IMR-90 (cell line): Measurements from ENCODE around the gene PRTFDC1. TPM values are rescaled to one million over a fixed set of nuclear protein-coding genes. Genes with fewer than 3 reads are reported as not detected.
A peak's percentile ranks its signal among the peaks of the same experiment; 100 is the strongest.

Experiments
- ATAC-seq: fragments of 200-7000 bp; cut with Tn5 transposase; 2 replicates; pipeline ENCODE4 v1.9.1; 2020; ENCODE audit warnings: low read depth, mild to moderate bottlenecking, moderate library complexity
- BruUV-seq: library from RNA; stranded (reverse); fragments of 400-500 nt; replicated peaks from 2 replicates; lab custom pipeline; 2021; lab: Mats Ljungman, UMichigan
- CTCF ChIA-PET: fragments of 300-600 bp; formaldehyde crosslinking; extraction: SDS; loops from one replicate; lab custom pipeline; 2021; ENCODE audit warnings: antibody characterized with exemption; lab: Yijun Ruan, JAX
- POLR2A ChIA-PET: fragments of 300-600 bp; sonication (Branson Sonifier 250); formaldehyde crosslinking; loops from one replicate; lab custom pipeline; 2022; ENCODE audit warnings: antibody characterized with exemption; ENCODE audit not compliant: unreplicated experiment; lab: Charles Lee
- DNase-seq: peaks from one replicate; pipeline ENCODE4 v3.0.0; 2013
- H2AFZ ChIP-seq: replicated peaks from 2 replicates; pipeline ENCODE3; 2013; ENCODE audit warnings: low read length, mild to moderate bottlenecking; ENCODE audit not compliant: poor library complexity
- H2AK5ac ChIP-seq: 2 replicates; pipeline ENCODE4 v1.6.1; 2013; ENCODE audit warnings: low read depth, low read length, inconsistent platforms
- H2AK9ac ChIP-seq: replicated peaks from 2 replicates; pipeline ENCODE3; 2013; ENCODE audit warnings: mild to moderate bottlenecking, low read depth, low read length, moderate library complexity; ENCODE audit not compliant: poor library complexity
- H2BK120ac ChIP-seq: 2 replicates; pipeline ENCODE4 v1.6.1; 2013; ENCODE audit warnings: low read depth, low read length, inconsistent platforms
- H2BK15ac ChIP-seq: 3 replicates; pipeline ENCODE4 v1.6.1; 2013; ENCODE audit warnings: low read depth, low read length, inconsistent platforms
- H2BK20ac ChIP-seq: 2 replicates; pipeline ENCODE4 v1.6.1; 2013; ENCODE audit warnings: low read depth, mild to moderate bottlenecking, inconsistent platforms, low read length, moderate library complexity
- H2BK5ac ChIP-seq: 2 replicates; pipeline ENCODE4 v1.6.1; 2013; ENCODE audit warnings: mild to moderate bottlenecking, low read depth, low read length, inconsistent platforms; ENCODE audit not compliant: poor library complexity, severe bottlenecking
- H3K14ac ChIP-seq: replicated peaks from 2 replicates; pipeline ENCODE4 v1.6.1; 2013; ENCODE audit warnings: low read depth, low read length, inconsistent platforms
- H3K18ac ChIP-seq: 2 replicates; pipeline ENCODE4 v1.6.1; 2013; ENCODE audit warnings: low read depth, low read length, control low read depth
- H3K23ac ChIP-seq: 2 replicates; pipeline ENCODE4 v1.6.1; 2013; ENCODE audit warnings: low read depth, low read length, inconsistent platforms
- H3K27ac ChIP-seq: 2 replicates; pipeline ENCODE4 v1.5.1; 2013; ENCODE audit warnings: mild to moderate bottlenecking, control low read depth, low read length; ENCODE audit not compliant: insufficient read depth
- H3K27me3 ChIP-seq: 2 replicates; pipeline ENCODE4 v1.6.1; 2013; ENCODE audit warnings: low read length; ENCODE audit not compliant: control insufficient read depth, insufficient read depth
- H3K36me3 ChIP-seq: 2 replicates; pipeline ENCODE4 v1.6.1; 2013; ENCODE audit warnings: low read length, mixed read lengths; ENCODE audit not compliant: control insufficient read depth, insufficient read depth
- H3K4ac ChIP-seq: 2 replicates; pipeline ENCODE4 v1.6.1; 2013; ENCODE audit warnings: low read depth, low read length, inconsistent platforms
- H3K4me1 ChIP-seq: 2 replicates; pipeline ENCODE4 v1.6.1; 2013; ENCODE audit warnings: low read length, mixed read lengths; ENCODE audit not compliant: control insufficient read depth, insufficient read depth
- H3K4me2 ChIP-seq: 2 replicates; pipeline ENCODE4 v1.6.1; 2013; ENCODE audit warnings: low read depth, mild to moderate bottlenecking, control low read depth, low read length, moderate library complexity
- H3K4me3 ChIP-seq: 2 replicates; pipeline ENCODE4 v1.5.1; 2013; ENCODE audit warnings: low read depth, mild to moderate bottlenecking, control low read depth, low read length, moderate library complexity; ENCODE audit not compliant: insufficient read depth
- H3K56ac ChIP-seq: 2 replicates; pipeline ENCODE4 v1.6.1; 2013; ENCODE audit warnings: low read length, inconsistent platforms; ENCODE audit not compliant: insufficient read depth; ENCODE audit errors: extremely low read depth
- H3K79me1 ChIP-seq, 2 experiments: 2 replicates each; pipeline ENCODE4 v1.6.1; 2013; ENCODE audit warnings: low read length in 2 of 2, inconsistent platforms in 1 of 2, low read depth in 1 of 2
- H3K9ac ChIP-seq: 2 replicates; pipeline ENCODE4 v1.6.1; 2013; ENCODE audit warnings: low read depth, low read length, control low read depth
- H3K9me1 ChIP-seq: 2 replicates; pipeline ENCODE4 v1.6.1; 2013; ENCODE audit warnings: low read length, inconsistent platforms; ENCODE audit not compliant: insufficient read depth
- H3K9me3 ChIP-seq: 2 replicates; pipeline ENCODE4 v1.6.1; 2013; ENCODE audit warnings: low read length; ENCODE audit not compliant: control insufficient read depth, insufficient read depth
- H4K20me1 ChIP-seq: 2 replicates; pipeline ENCODE4 v1.6.1; 2013; ENCODE audit warnings: low read length, inconsistent platforms; ENCODE audit not compliant: insufficient read depth
- H4K5ac ChIP-seq: 2 replicates; pipeline ENCODE4 v1.6.1; 2013; ENCODE audit warnings: mild to moderate bottlenecking, low read depth, low read length, control low read depth
- H4K8ac ChIP-seq, 2 experiments: 2 replicates each; pipeline ENCODE4 v1.6.1; 2013; ENCODE audit warnings: low read depth in 2 of 2, low read length in 2 of 2, control low read depth in 1 of 2, inconsistent platforms in 1 of 2
- H4K91ac ChIP-seq: 2 replicates; pipeline ENCODE4 v1.6.1; 2013; ENCODE audit warnings: low read depth, low read length, inconsistent platforms; ENCODE audit not compliant: insufficient read depth
- FOS ChIP-seq: fragments of 150-350 bp; IDR thresholded peaks from 2 replicates; pipeline ENCODE4 v1.6.1; 2016; ENCODE audit warnings: low read depth, low read length
- MAFK ChIP-seq: IDR thresholded peaks from 2 replicates; pipeline ENCODE4 v1.6.1; 2012; ENCODE audit warnings: low read depth, low read length, improper control_type of control experiment
- MAZ ChIP-seq: IDR thresholded peaks from 2 replicates; pipeline ENCODE4 v1.6.1; 2012; ENCODE audit warnings: low read depth, mild to moderate bottlenecking, low read length, improper control_type of control experiment, moderate library complexity, borderline replicate concordance
- NFE2L2 ChIP-seq: fragments of 150-350 bp; IDR thresholded peaks from 2 replicates; pipeline ENCODE4 v1.6.1; 2016; ENCODE audit warnings: low read depth, mild to moderate bottlenecking, low read length
- RFX5 ChIP-seq: IDR thresholded peaks from 2 replicates; pipeline ENCODE4 v1.8.0; 2012; ENCODE audit warnings: low read depth, mild to moderate bottlenecking, low read length, moderate library complexity
- USF2 ChIP-seq: fragments of 150-350 bp; IDR thresholded peaks from 2 replicates; pipeline ENCODE4 v1.6.1; 2017; ENCODE audit warnings: mild to moderate bottlenecking, antibody characterized with exemption, low read length, low read depth
- WGBS, 2 experiments: methylation state at CpG; one replicate each; pipeline versions ENCODE4 v1.1.5 to v1.1.7; 2013; ENCODE audit warnings: missing lambda C conversion rate in 2 of 2; ENCODE audit not compliant: insufficient read length in 1 of 2; ENCODE audit errors: extremely low coverage in 2 of 2; 5-methylcytosine and 5-hydroxymethylcytosine counted together
- dilution Hi-C: fragments of 300-500 bp; cut with HindIII; formaldehyde crosslinking; loops from one replicate; pipeline ENCODE4 v1.14.3; 2018; ENCODE audit warnings: low sequenced_read_pairs; ENCODE audit not compliant: unreplicated experiment
- in situ Hi-C: fragments of 300-500 bp; cut with MboI; formaldehyde crosslinking; loops from 3 replicates; pipeline ENCODE4 v1.14.3; 2019; ENCODE audit warnings: low sequenced_read_pairs, inconsistent platforms, mixed read lengths
- intact Hi-C: fragments of 100-400 bp; cut with micrococcal nuclease; formaldehyde crosslinking; loops from 2 replicates; pipeline ENCODE4 v1.10.0; 2022
- polyA plus RNA-seq, 3 experiments: library from polyadenylated mRNA; depleted of rRNA; stranded (reverse); fragments of >200 nt; gene quantifications; 2 replicates each; pipeline ENCODE4 v1.2.3, GENCODE V29; 2012; ENCODE audit warnings: low replicate concordance in 1 of 3
- total RNA-seq: library from RNA; depleted of rRNA; stranded (reverse); fragments of >200 nt; gene quantifications from 2 replicates; pipeline ENCODE4 v1.2.3, GENCODE V29; 2012
- TF ChIP-seq, protein P1 (sequence below): fragments of 150-350 bp; IDR thresholded peaks from 2 replicates; pipeline ENCODE4 v1.6.1; 2016; ENCODE audit warnings: low read depth, mild to moderate bottlenecking, low read length, moderate library complexity, borderline replicate concordance

PRTFDC1 gene
- total and polyA plus RNA-seq, 2 of the 4 experiments (the other 2 are of a cell fraction) = 12.3 to 17.9 TPM

- ChIA-PET CTCF (interaction anchor here (0.6 kb wide), 1 partner anchor 21 kb away, joined by 12 read pairs; no protein-coding TSS in a partner anchor), POLR2A (no interaction called here)
- H3K27ac ChIP-seq = no peak overlapping the region
- no peaks in the 10 kb centered on the region for H4K20me1 ChIP-seq
- peaks cover 3% of the 10 kb centered on the region; the same call in 1 of the 2 replicates for H3K9me3 ChIP-seq
- intact Hi-C loops = loop anchor here (1.0 kb wide), 1 partner anchor 81 kb away; no protein-coding TSS in a partner anchor
- no peak overlapping the region for H3K4me3 ChIP-seq
- in situ Hi-C loops = no loop called here
- no peak overlapping the region; the same call in 1 of the 2 replicates for H3K14ac ChIP-seq
- H2AFZ ChIP-seq = peak overlapping the region; percentile 6
- H3K56ac ChIP-seq = no peak overlapping the region
- dilution Hi-C loops = no loop called here
- H3K4ac ChIP-seq = peak overlapping the region; percentile 32; the same call in 1 of the 2 replicates
- no CpG with 5 or more reads among the region's 6 CpGs for WGBS, 2 experiments
- no peaks in the 10 kb centered on the region for H3K27me3 ChIP-seq
- H3K18ac ChIP-seq = peak overlapping the region; percentile 32; the same call in 1 of the 2 replicates
- H2BK20ac ChIP-seq = peak overlapping the region; percentile 60; the same call in 1 of the 2 replicates
- no peak for ATAC-seq
- H2AK5ac ChIP-seq = peak overlapping the region; percentile 42; the same call in 1 of the 2 replicates
- no peak overlapping the region; the same call in 1 of the 2 replicates for H3K23ac ChIP-seq
- TF ChIP-seq, protein P1, sequence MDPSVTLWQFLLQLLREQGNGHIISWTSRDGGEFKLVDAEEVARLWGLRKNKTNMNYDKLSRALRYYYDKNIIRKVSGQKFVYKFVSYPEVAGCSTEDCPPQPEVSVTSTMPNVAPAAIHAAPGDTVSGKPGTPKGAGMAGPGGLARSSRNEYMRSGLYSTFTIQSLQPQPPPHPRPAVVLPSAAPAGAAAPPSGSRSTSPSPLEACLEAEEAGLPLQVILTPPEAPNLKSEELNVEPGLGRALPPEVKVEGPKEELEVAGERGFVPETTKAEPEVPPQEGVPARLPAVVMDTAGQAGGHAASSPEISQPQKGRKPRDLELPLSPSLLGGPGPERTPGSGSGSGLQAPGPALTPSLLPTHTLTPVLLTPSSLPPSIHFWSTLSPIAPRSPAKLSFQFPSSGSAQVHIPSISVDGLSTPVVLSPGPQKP = no peak
- TF ChIP-seq USF2 = no peak
- TF ChIP-seq MAZ = no peak
- TF ChIP-seq FOS = no peak
- no peak for TF ChIP-seq MAFK
- no peak for TF ChIP-seq RFX5
- no peak for TF ChIP-seq NFE2L2
- H4K8ac ChIP-seq = no peak overlapping the region; a peak in 1 of 4 replicates
- H3K36me3 ChIP-seq = no peaks in the 10 kb centered on the region
- H2BK15ac ChIP-seq = peak overlapping the region; percentile 81; the same call in 2 of the 3 replicates
- H3K79me1 ChIP-seq = no peaks in the 10 kb centered on the region
- peak overlapping the region; percentile 36 for H2BK5ac ChIP-seq
- no peak for DNase-seq
- no TSS peak for BruUV-seq
- H2AK9ac ChIP-seq = no peak overlapping the region
- 0 out of 2 replicates have a peak overlapping the region, but pooled peaks have one; percentile 0 for H4K5ac ChIP-seq
- peak overlapping the region; percentile 23; the same call in 1 of the 2 replicates for H4K91ac ChIP-seq
- H3K9me1 ChIP-seq = peaks cover 6% of the 10 kb centered on the region
- H3K4me2 ChIP-seq = no peak overlapping the region
- peak overlapping the region; percentile 43 for H2BK120ac ChIP-seq
- H3K9ac ChIP-seq = no peak overlapping the region
- H3K4me1 ChIP-seq = peaks cover 9% of the 10 kb centered on the region
Observed at GRCh38 chr10:24872049-24872789, 80.2 kb downstream of the PRTFDC1 start.
